Type B pancreatic cell (in vitro differentiated cells): Measurements from ENCODE around the gene RABGAP1L. TPM values are rescaled to one million over a fixed set of nuclear protein-coding genes. Genes with fewer than 3 reads are reported as not detected.

Experiments
- DNase-seq: peaks from one replicate; pipeline ENCODE4 v3.0.0; 2021; ENCODE audit warnings: mixed read lengths; ENCODE audit not compliant: unreplicated experiment; ENCODE audit errors: extremely low spot score
- H3K27ac Mint-ChIP-seq: 2 replicates; pipeline ENCODE4 v1.8.0; 2021; ENCODE audit warnings: mild to moderate bottlenecking, mixed read lengths
- H3K27me3 Mint-ChIP-seq: 2 replicates; pipeline ENCODE4 v1.8.0; 2021; ENCODE audit warnings: mixed read lengths
- H3K36me3 Mint-ChIP-seq: 2 replicates; pipeline ENCODE4 v1.8.0; 2021; ENCODE audit warnings: mixed read lengths
- H3K4me1 Mint-ChIP-seq: one replicate; pipeline ENCODE4 v1.8.0; 2021; ENCODE audit warnings: mixed read lengths; ENCODE audit not compliant: unreplicated experiment
- H3K4me3 Mint-ChIP-seq: 2 replicates; pipeline ENCODE4 v1.8.0; 2021; ENCODE audit warnings: mild to moderate bottlenecking, mixed read lengths
- H3K9me3 Mint-ChIP-seq: 2 replicates; pipeline ENCODE4 v1.8.0; 2021; ENCODE audit warnings: mixed read lengths
- CTCF ChIP-seq: fragments of 200-600 bp; sonication (generic); conservative IDR thresholded peaks from 2 replicates; pipeline ENCODE4 v1.5.0; 2021; ENCODE audit warnings: antibody characterized with exemption, mild to moderate bottlenecking
- total RNA-seq: library from RNA; stranded (reverse); gene quantifications from 2 replicates; pipeline ENCODE4 v1.2.1, GENCODE V29; 2021; ENCODE audit warnings: low replicate concordance

RABGAP1L gene
- total RNA-seq, 1 donor from 2014 or later: 35.6 TPM

- DNase-seq: no peak
- no peaks in the 10 kb centered on the region for H3K36me3 Mint-ChIP-seq
- TF ChIP-seq CTCF: no peak
- H3K27ac Mint-ChIP-seq: no peak overlapping the region
- no peak overlapping the region for H3K4me3 Mint-ChIP-seq
- H3K9me3 Mint-ChIP-seq: no peaks in the 10 kb centered on the region
- H3K4me1 Mint-ChIP-seq: no peaks in the 10 kb centered on the region
- H3K27me3 Mint-ChIP-seq: no peaks in the 10 kb centered on the region
Observed at GRCh38 chr1:174720618-174721017, 561.3 kb downstream of the RABGAP1L start.

GRCh38 chr1:174721246-174721645 lies 561.9 kb downstream of the RABGAP1L start:
- no peak for DNase-seq
- H3K27ac Mint-ChIP-seq: no peak overlapping the region
- no peaks in the 10 kb centered on the region for H3K27me3 Mint-ChIP-seq
- TF ChIP-seq CTCF: no peak
- no peaks in the 10 kb centered on the region for H3K4me1 Mint-ChIP-seq
- H3K4me3 Mint-ChIP-seq: no peak overlapping the region
- H3K36me3 Mint-ChIP-seq: no peaks in the 10 kb centered on the region
- no peaks in the 10 kb centered on the region for H3K9me3 Mint-ChIP-seq

- Mint-ChIP-seq H3K4me1 (no peaks in the 10 kb centered on the region), H3K27ac (no peak overlapping the region), H3K36me3 (no peaks in the 10 kb centered on the region), H3K9me3 (no peaks in the 10 kb centered on the region), H3K27me3 (no peaks in the 10 kb centered on the region), H3K4me3 (no peak overlapping the region)
- DNase-seq: no peak
- no peak for TF ChIP-seq CTCF
Observed at GRCh38 chr1:174723816-174724215, 564.5 kb downstream of the RABGAP1L start.

- no peak for DNase-seq
- no peaks in the 10 kb centered on the region for H3K27me3 Mint-ChIP-seq
- no peaks in the 10 kb centered on the region for H3K9me3 Mint-ChIP-seq
- H3K4me3 Mint-ChIP-seq: no peak overlapping the region
- no peaks in the 10 kb centered on the region for H3K4me1 Mint-ChIP-seq
- TF ChIP-seq CTCF: no peak
- H3K27ac Mint-ChIP-seq: no peak overlapping the region
- no peaks in the 10 kb centered on the region for H3K36me3 Mint-ChIP-seq
Observed at GRCh38 chr1:174724219-174724618, 564.9 kb downstream of the RABGAP1L start.

GRCh38 chr1:174726167-174726879 lies 567.0 kb downstream of the RABGAP1L start:
- H3K27me3 Mint-ChIP-seq: no peaks in the 10 kb centered on the region
- no peaks in the 10 kb centered on the region for H3K9me3 Mint-ChIP-seq
- peak; percentile 80 for TF ChIP-seq CTCF
- DNase-seq: no peak
- no peaks in the 10 kb centered on the region for H3K4me1 Mint-ChIP-seq
- H3K4me3 Mint-ChIP-seq: no peak overlapping the region
- H3K36me3 Mint-ChIP-seq: no peaks in the 10 kb centered on the region
- H3K27ac Mint-ChIP-seq: no peak overlapping the region
